Activated T-cell treated with anti-CD3 and anti-CD28 coated beads for 48 hours (primary cell): ENCODE results near the gene TMEM234.

Experiments
- DNase-seq: peaks from one replicate; pipeline ENCODE4 v3.0.0-alpha.2; 2020; ENCODE audit warnings: low read depth

Gene TMEM234

DNA sequence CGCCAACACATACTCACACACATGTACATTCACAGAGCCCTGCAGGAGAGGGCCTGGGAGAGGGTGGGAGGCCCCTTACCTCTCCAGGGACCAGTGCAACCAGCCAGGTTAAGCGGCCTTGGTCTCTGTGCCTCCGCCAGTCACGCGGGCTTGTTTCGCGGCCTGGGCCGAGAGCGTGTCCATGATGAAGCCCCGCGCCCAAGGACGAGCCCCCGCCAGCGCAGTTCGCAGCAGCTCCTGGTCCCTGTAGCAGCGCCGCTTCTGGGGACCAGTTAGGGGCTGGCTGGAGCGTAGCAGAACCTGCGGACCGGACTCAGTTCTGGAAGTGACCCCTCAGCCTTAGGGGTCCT is 17.6 kb upstream of the TMEM234 start:
- no peak for DNase-seq

GRCh38 chr1:32239337-32239736 is 17.2 kb upstream of the TMEM234 start:
- no peak for DNase-seq

DNA sequence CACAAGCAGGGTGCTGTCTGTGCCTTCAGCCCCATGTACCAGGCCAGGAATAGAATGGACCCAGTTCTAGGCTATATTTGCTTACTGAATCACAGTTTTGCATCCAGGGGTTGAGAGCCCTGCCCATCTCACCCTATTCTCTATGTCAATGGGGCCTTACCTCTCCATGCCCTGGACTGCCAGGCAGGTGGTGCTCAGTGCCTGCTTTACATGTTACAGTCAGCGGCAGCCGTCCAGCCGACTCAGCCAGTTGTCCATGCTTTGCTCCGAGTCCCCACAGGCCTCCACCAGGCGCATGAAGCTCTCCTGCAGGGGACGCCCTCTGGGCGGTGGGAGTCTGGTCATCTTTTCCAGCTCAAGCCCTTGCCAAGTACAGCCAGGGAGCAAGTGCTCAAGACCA is 12.6 kb upstream of the TMEM234 start:
- DNase-seq = no peak

- no peak for DNase-seq
These were observed 10.6 kb upstream of the TMEM234 start for GRCh38 chr1:32232558-32233304.

DNA sequence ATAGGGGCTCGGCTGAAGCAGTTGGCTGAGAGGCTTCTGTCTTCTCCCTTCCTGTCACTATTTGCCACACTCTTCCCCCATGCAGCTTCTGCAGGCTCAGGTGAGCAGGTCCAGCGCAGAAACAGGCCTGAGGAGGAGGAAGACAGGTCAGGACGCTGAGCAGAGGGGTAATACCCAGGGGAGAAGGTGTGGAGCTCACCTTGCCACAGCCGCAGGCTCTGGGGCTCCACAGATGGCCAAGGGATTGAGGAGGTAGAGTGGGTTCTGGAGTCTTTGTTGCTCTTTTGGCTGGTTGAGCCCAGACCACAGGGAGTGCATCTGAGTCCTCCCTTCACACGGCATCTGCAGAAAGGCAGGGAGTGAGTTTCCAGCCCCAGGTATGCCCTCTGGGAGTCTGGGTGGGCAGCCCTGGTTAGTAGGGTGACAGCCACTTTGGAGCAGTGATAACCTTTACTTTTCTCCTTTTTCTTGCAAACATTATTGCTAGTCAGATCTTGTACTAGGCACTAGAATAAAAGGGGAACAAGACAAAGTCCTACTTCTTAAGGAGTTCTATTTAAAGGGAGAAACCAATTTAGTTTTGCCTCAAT is 9.8 kb upstream of the TMEM234 start:
- DNase-seq = no peak

GRCh38 chr1:32228771-32229170 is 6.6 kb upstream of the TMEM234 start:
- DNase-seq = no peak

DNA sequence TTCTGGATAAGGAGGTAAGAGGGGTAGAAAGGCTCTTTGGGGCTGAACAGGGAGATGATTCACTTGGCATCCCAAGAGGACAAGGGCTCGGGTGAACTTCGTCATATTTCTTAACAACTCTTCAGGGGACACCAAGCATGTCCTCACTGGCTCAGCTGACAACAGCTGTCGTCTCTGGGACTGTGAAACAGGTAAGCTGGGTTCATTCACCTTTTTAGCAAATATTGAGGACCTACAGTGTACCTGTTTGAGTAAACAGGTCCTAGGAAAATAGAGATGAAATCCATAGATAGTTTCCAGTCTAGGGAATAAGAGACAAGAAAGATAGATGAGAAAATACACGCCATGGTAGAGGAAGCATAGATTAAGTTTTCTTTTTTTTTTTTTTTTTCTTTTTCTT is 2.1 kb upstream of the TMEM234 start:
- DNase-seq = no peak

GRCh38 chr1:32223683-32224082 is 1.5 kb upstream of the TMEM234 start:
- DNase-seq = no peak

GRCh38 chr1:32221581-32221979 is 573 bp downstream of the TMEM234 start:
- DNase-seq = no peak

GRCh38 chr1:32220746-32221580 is 1.2 kb downstream of the TMEM234 start:
- DNase-seq = no peak

- DNase-seq = no peak
These were observed 3.1 kb downstream of the TMEM234 start for GRCh38 chr1:32219022-32219421.

GRCh38 chr1:32216566-32216965 is 5.6 kb downstream of the TMEM234 start:
- DNase-seq = no peak

- peak; percentile 46 for DNase-seq
These were observed 6.3 kb downstream of the TMEM234 start for GRCh38 chr1:32215629-32216480.

- no peak for DNase-seq
These were observed 13.2 kb downstream of the TMEM234 start, which contains the start of gene DCDC2B for GRCh38 chr1:32208891-32209328. Gene DCDC2B, plus strand, starts transcription at chr1:32209089. Its CDS starts 5 bp downstream, at chr1:32209094.

DNA sequence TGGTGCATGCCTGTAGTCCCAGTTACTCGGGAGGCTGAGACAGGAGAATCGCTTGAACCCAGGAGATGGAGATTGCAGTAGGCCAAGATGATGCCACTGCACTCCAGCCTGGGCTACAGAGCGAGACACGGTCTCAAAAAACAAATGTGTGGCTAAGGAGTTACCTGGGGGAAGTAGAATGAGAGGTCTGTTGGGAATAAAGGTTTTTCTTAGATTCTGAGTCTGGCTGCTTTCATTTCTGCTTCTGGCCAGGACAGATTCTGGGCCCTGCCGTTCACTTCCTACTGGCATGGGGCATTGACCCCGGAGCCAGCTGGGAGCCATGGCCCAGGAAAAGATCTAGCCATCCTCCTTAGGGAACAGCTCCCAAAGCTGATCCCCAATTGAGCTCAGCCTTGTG is 13.7 kb downstream of the TMEM234 start:
- DNase-seq = no peak

- peak; percentile 84 for DNase-seq
These were observed 16.5 kb downstream of the TMEM234 start, which contains the start of gene IQCC for GRCh38 chr1:32205401-32206370. Gene IQCC, plus strand, starts transcription at chr1:32205671. Its CDS starts 11 bp downstream, at chr1:32205682.

GRCh38 chr1:32204943-32205361 is 17.2 kb downstream of the TMEM234 start:
- DNase-seq = no peak

DNA sequence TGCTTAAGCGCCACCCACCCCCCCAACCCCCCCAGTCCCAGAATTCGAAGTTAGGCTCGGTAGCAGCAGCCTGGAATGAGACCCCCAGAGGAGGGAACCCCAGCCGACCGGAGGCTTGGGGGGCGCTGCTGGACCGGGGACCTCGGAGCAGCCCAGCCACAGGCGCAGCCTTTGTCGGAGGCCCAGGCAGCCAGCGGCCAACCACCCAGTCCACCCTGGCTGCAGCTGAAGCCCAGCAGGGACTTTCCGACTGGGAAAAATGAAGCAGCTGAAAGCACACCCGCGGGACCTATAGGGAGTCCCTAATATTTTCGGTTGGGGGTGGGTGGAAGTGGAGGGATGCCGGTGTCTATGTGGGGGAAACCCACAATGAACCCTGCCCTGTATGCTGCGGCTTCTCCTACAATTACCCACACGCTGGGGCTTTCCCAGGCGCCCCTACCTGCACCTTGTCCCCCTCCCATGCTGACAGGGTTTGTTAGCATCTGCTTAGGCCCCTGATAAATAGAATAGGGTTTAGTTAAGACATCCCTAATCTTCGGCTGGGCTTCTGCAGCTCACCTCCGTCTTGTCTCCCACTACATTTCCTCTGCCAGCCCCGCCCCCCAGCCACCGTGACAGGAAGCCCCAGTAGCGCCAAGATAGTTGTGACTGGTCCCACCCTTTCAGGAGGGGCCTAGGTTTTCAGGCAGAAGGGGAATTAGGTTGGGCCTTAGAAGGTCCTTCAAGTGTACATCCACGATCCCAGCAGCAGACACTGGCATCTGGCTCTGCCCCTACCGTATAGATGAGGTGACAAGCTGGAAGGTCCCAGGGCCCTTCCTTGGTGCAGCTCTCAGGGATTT is 20.9 kb downstream of the TMEM234 start:
- DNase-seq = peak; percentile 68

DNA sequence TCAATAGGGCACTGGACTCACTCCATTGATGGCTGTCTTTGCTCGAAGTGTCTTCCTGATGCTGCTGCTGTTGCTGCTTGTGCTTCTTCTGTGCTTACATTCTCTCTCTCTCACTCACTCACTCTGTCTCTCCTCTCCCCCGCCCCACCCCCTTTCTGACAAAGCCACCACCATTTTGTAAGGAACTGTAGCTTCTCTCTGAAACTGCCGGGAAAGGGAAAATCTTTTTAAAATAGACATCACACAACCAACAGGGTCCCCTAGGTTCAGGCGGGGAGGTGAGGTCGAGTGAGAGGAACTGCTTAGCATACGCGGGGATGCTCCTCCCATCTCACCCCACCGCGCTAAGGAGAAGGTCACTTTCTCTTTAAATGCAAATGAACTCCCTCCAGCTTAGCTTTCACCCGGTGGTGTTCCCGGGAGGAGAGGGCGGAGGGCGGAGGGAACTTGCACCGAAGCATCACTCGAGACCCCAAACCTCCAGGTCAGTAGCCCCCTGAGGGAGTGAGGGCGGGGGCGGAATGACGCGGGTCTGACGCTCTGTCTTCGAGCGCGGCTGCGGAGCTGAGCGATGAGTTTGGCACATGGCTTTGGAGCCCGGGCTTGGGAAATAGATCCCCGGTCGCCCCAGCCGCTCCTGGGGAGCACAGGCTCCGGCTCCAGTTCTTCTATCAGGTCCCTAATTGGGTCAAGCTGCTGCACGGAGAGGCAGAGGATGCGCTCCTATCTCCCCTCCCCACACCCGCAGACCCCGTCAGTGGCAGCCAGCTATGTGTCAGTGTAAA is 21.7 kb downstream of the TMEM234 start, which contains the start of gene CCDC28B:
TSS of gene CCDC28B (plus strand) at position 370 of the 785 bp plus-strand sequence. CDS start 1,341 bp downstream, outside the sequence.
- DNase-seq = peak; percentile 50
